Suprapubic skin (tissue), 4 donors: ENCODE data around the gene EEF1AKMT3. TPM values are rescaled to one million over a fixed set of nuclear protein-coding genes. Genes with fewer than 3 reads are reported as not detected.

Source experiments
- DNase-seq, 2 donors: peaks; one replicate each; pipeline ENCODE4 v3.0.0-alpha.2; 2019; ENCODE audit warnings: low spot score in 2 of 2
- H3K27ac ChIP-seq: fragments of 200-600 bp; sonication (generic); one replicate; pipeline ENCODE4 v1.5.1; 2019
- H3K27me3 ChIP-seq: fragments of 200-600 bp; sonication (generic); one replicate; pipeline ENCODE4 v1.5.1; 2019
- H3K36me3 ChIP-seq: fragments of 200-600 bp; sonication (generic); one replicate; pipeline ENCODE4 v1.5.1; 2019
- H3K4me1 ChIP-seq: fragments of 200-600 bp; sonication (generic); one replicate; pipeline ENCODE4 v1.5.1; 2019
- H3K4me3 ChIP-seq: fragments of 200-600 bp; sonication (generic); one replicate; pipeline ENCODE4 v1.5.1; 2019; ENCODE audit warnings: mild to moderate bottlenecking
- H3K9me3 ChIP-seq: fragments of 200-600 bp; sonication (generic); one replicate; pipeline ENCODE4 v1.5.1; 2019
- CTCF ChIP-seq, 2 donors: fragments of 200-600 bp in 1 of 2; fragments of 450-650 bp in 1 of 2; sonication (generic) in 1 of 2; IDR thresholded peaks; one replicate each; pipeline ENCODE4 v1.5.1; 2016 to 2019; ENCODE audit warnings: antibody characterized with exemption in 2 of 2, mild to moderate bottlenecking in 1 of 2, moderate library complexity in 1 of 2
- EP300 ChIP-seq: sonication (generic); formaldehyde crosslinking; IDR thresholded peaks from one replicate; pipeline ENCODE4 v1.6.1; 2017; ENCODE audit warnings: antibody characterized with exemption
- POLR2A ChIP-seq, 2 donors: fragments of 450-650 bp; IDR thresholded peaks; one replicate each; pipeline ENCODE4 v1.6.1; 2017; ENCODE audit warnings: antibody characterized with exemption in 2 of 2, mild to moderate bottlenecking in 2 of 2, moderate library complexity in 2 of 2
- POLR2AphosphoS5 ChIP-seq, 3 donors: sonication (generic); formaldehyde crosslinking; IDR thresholded peaks; one replicate each; pipeline ENCODE4 v1.6.1; 2017; ENCODE audit warnings: antibody characterized with exemption in 3 of 3
- WGBS: methylation state at CpG from one replicate; pipeline ENCODE4 v1.1.5; 2018; 5-methylcytosine and 5-hydroxymethylcytosine counted together
- total RNA-seq, 4 donors: library from RNA; depleted of rRNA; stranded (reverse); fragments of >200 nt; gene quantifications; one replicate each; pipeline ENCODE4 v1.1.0, GENCODE V29; 2016

EEF1AKMT3 gene
- total RNA-seq, 4 donors from 2014 or later = 8.7 to 13.7 (median 11.3) TPM

- no peak overlapping the region for H3K27ac ChIP-seq
- DNase-seq = peak in 1 of 2 donors; percentile 38
- H3K36me3 ChIP-seq = no peaks in the 10 kb centered on the region
- no peak overlapping the region for H3K4me3 ChIP-seq
- peaks cover 49% of the 10 kb centered on the region for H3K4me1 ChIP-seq
- TF ChIP-seq POLR2A (IDR thresholded peaks at IDR 0.05) (no peak), CTCF (IDR thresholded peaks at IDR 0.05) (no peak), EP300 (no peak), POLR2AphosphoS5 (IDR thresholded peaks at IDR 0.05) (no peak)
- H3K27me3 ChIP-seq = peaks cover 63% of the 10 kb centered on the region
- WGBS = 33% methylated on average over 7 of the region's 7 CpGs
- no peaks in the 10 kb centered on the region for H3K9me3 ChIP-seq
These were observed 33.0 kb upstream of the EEF1AKMT3 start for GRCh38 chr12:57739387-57739786.

- TF ChIP-seq POLR2AphosphoS5 (IDR thresholded peaks at IDR 0.05) (no peak), CTCF (IDR thresholded peaks at IDR 0.05) (no peak), POLR2A (IDR thresholded peaks at IDR 0.05) (no peak), EP300 (no peak)
- Histone ChIP-seq H3K27ac (no peak overlapping the region), H3K9me3 (no peaks in the 10 kb centered on the region), H3K36me3 (no peaks in the 10 kb centered on the region), H3K27me3 (peaks cover 56% of the 10 kb centered on the region), H3K4me1 (peaks cover 51% of the 10 kb centered on the region), H3K4me3 (no peak overlapping the region)
- WGBS = 43% methylated on average over 10 of the region's 10 CpGs
- DNase-seq = no peak
These were observed 32.4 kb upstream of the EEF1AKMT3 start for GRCh38 chr12:57739914-57740538.

GRCh38 chr12:57740656-57741412 is 31.6 kb upstream of the EEF1AKMT3 start:
- H3K4me3 ChIP-seq = peak overlapping the region; percentile 28

GRCh38 chr12:57741413-57741789 is 31.0 kb upstream of the EEF1AKMT3 start:
- no peak overlapping the region for H3K27ac ChIP-seq
- H3K4me1 ChIP-seq = peaks cover 52% of the 10 kb centered on the region
- 57% methylated on average over 1 of the region's 1 CpG for WGBS
- peaks cover under 1% of the 10 kb centered on the region for H3K36me3 ChIP-seq
- TF ChIP-seq EP300 (no peak), POLR2AphosphoS5 (IDR thresholded peaks at IDR 0.05) (no peak), CTCF (IDR thresholded peaks at IDR 0.05) (no peak), POLR2A (IDR thresholded peaks at IDR 0.05) (no peak)
- DNase-seq = no peak
- no peaks in the 10 kb centered on the region for H3K9me3 ChIP-seq
- H3K27me3 ChIP-seq = peaks cover 43% of the 10 kb centered on the region
- peak overlapping the region; percentile 28 for H3K4me3 ChIP-seq

More at GRCh38 chr12:57740656-57741412, 31.6 kb upstream of the EEF1AKMT3 start:
- WGBS = 73% methylated on average over 5 of the region's 5 CpGs
- no peak for DNase-seq
- Histone ChIP-seq H3K9me3 (no peaks in the 10 kb centered on the region), H3K27ac (no peak overlapping the region), H3K27me3 (peaks cover 49% of the 10 kb centered on the region), H3K36me3 (no peaks in the 10 kb centered on the region), H3K4me1 (peaks cover 54% of the 10 kb centered on the region)
- no peak for TF ChIP-seq POLR2AphosphoS5 (IDR thresholded peaks at IDR 0.05)
- TF ChIP-seq CTCF (IDR thresholded peaks at IDR 0.05) = no peak
- TF ChIP-seq EP300 = no peak
- no peak for TF ChIP-seq POLR2A (IDR thresholded peaks at IDR 0.05)
